Measurements from ENCODE around the gene ACTL10.

ACTL10 gene

GRCh38 chr20:33663161-33664084, 3.3 kb upstream of the ACTL10 start:
- ATAC-seq (replicated peaks): peak; percentile 61 to 71
- Mint-ChIP-seq H3K4me3 (peak overlapping the region; percentile 84 to 89), H3K27me3 (no peaks in the 10 kb centered on the region), H3K36me3 (peaks cover 4 to 6% of the 10 kb centered on the region in 2 donors), H3K9me3 (no peaks in the 10 kb centered on the region), H3K4me1 (peaks cover 28 to 41% of the 10 kb centered on the region in 2 donors), H3K27ac (peak overlapping the region; percentile 81)
- DNase-seq: peak; percentile 77

- Mint-ChIP-seq H3K4me3 (peak overlapping the region; percentile 84 to 89), H3K36me3 (peaks cover under 1 to 2% of the 10 kb centered on the region in 2 donors), H3K27ac (peak overlapping the region; percentile 80), H3K4me1 (peaks cover 28 to 43% of the 10 kb centered on the region in 2 donors), H3K27me3 (no peaks in the 10 kb centered on the region), H3K9me3 (no peaks in the 10 kb centered on the region)
- ATAC-seq (replicated peaks): no peak
- DNase-seq: no peak
Observed at GRCh38 chr20:33664085-33664761, 2.5 kb upstream of the ACTL10 start.

GRCh38 chr20:33664762-33665144, 2.0 kb upstream of the ACTL10 start:
- Mint-ChIP-seq H3K9me3 (no peaks in the 10 kb centered on the region), H3K27me3 (no peaks in the 10 kb centered on the region)

GRCh38 chr20:33667245-33667675, 517 bp downstream of the ACTL10 start:
- ATAC-seq (replicated peaks): peak; percentile 19 to 28
- Mint-ChIP-seq H3K9me3 (no peaks in the 10 kb centered on the region), H3K4me3 (peak overlapping the region; percentile 85 to 86), H3K4me1 (peaks cover 28 to 43% of the 10 kb centered on the region in 2 donors), H3K36me3 (peaks cover 0 to 3% of the 10 kb centered on the region in 2 donors), H3K27ac (peak overlapping the region; percentile 91), H3K27me3 (no peaks in the 10 kb centered on the region)
- peak; percentile 49 for DNase-seq

More at GRCh38 chr20:33664762-33665144, 2.0 kb upstream of the ACTL10 start:
- peak overlapping the region; percentile 84 to 89 for H3K4me3 Mint-ChIP-seq
- DNase-seq (no peak), ATAC-seq (replicated peaks) (no peak)
- H3K27ac Mint-ChIP-seq: peak overlapping the region; percentile 80
- H3K36me3 Mint-ChIP-seq: peaks cover 0 to 1% of the 10 kb centered on the region in 2 donors
- peaks cover 29 to 43% of the 10 kb centered on the region in 2 donors for H3K4me1 Mint-ChIP-seq

GRCh38 chr20:33667676-33668465, 1.1 kb downstream of the ACTL10 start:
- Mint-ChIP-seq H3K27me3 (peaks cover 0 to 3% of the 10 kb centered on the region in 2 donors), H3K27ac (peak overlapping the region; percentile 91)

GRCh38 chr20:33668466-33669155, 1.9 kb downstream of the ACTL10 start:
- no peak overlapping the region for H3K27ac Mint-ChIP-seq
- H3K27me3 Mint-ChIP-seq: peaks cover 0 to 6% of the 10 kb centered on the region in 2 donors
- ATAC-seq (replicated peaks) (no peak), DNase-seq (no peak)
- H3K9me3 Mint-ChIP-seq: no peaks in the 10 kb centered on the region
- peaks cover 0 to 3% of the 10 kb centered on the region in 2 donors for H3K36me3 Mint-ChIP-seq
- H3K4me1 Mint-ChIP-seq: peaks cover 30 to 45% of the 10 kb centered on the region in 2 donors
- peak overlapping the region; percentile 85 to 86 for H3K4me3 Mint-ChIP-seq

More at GRCh38 chr20:33667676-33668465, 1.1 kb downstream of the ACTL10 start:
- H3K4me3 Mint-ChIP-seq: peak overlapping the region; percentile 85 to 86
- ATAC-seq (replicated peaks) (peak; percentile 55 to 56), DNase-seq (peak; percentile 76)
- H3K4me1 Mint-ChIP-seq: peaks cover 26 to 42% of the 10 kb centered on the region in 2 donors
- H3K36me3 Mint-ChIP-seq: peaks cover 0 to 3% of the 10 kb centered on the region in 2 donors
- H3K9me3 Mint-ChIP-seq: no peaks in the 10 kb centered on the region

GRCh38 chr20:33669224-33669623, 2.5 kb downstream of the ACTL10 start:
- ATAC-seq (replicated peaks) (no peak), DNase-seq (no peak)
- H3K27me3 Mint-ChIP-seq: peaks cover 0 to 6% of the 10 kb centered on the region in 2 donors
- no peak overlapping the region for H3K4me3 Mint-ChIP-seq
- H3K27ac Mint-ChIP-seq: no peak overlapping the region
- H3K36me3 Mint-ChIP-seq: peaks cover 0 to 3% of the 10 kb centered on the region in 2 donors
- peaks cover 30 to 42% of the 10 kb centered on the region in 2 donors for H3K4me1 Mint-ChIP-seq
- no peaks in the 10 kb centered on the region for H3K9me3 Mint-ChIP-seq

- H3K9me3 Mint-ChIP-seq: no peaks in the 10 kb centered on the region
- H3K4me3 Mint-ChIP-seq: no peak overlapping the region
- peaks cover 25 to 34% of the 10 kb centered on the region in 2 donors for H3K4me1 Mint-ChIP-seq
- H3K27ac Mint-ChIP-seq: no peak overlapping the region
- H3K27me3 Mint-ChIP-seq: peaks cover 0 to 6% of the 10 kb centered on the region in 2 donors
- DNase-seq: no peak
- peaks cover 0 to 3% of the 10 kb centered on the region in 2 donors for H3K36me3 Mint-ChIP-seq
- ATAC-seq (replicated peaks): no peak
Observed at GRCh38 chr20:33669873-33670640, 3.3 kb downstream of the ACTL10 start.

- H3K27ac Mint-ChIP-seq: no peak overlapping the region
- peaks cover 26 to 30% of the 10 kb centered on the region in 2 donors for H3K4me1 Mint-ChIP-seq
Observed at GRCh38 chr20:33670715-33671499, 4.2 kb downstream of the ACTL10 start.

GRCh38 chr20:33671573-33672288, 5.0 kb downstream of the ACTL10 start:
- Mint-ChIP-seq H3K4me3 (no peak overlapping the region), H3K36me3 (peaks cover 9 to 10% of the 10 kb centered on the region in 2 donors), H3K27ac (no peak overlapping the region), H3K4me1 (peaks cover 22 to 24% of the 10 kb centered on the region in 2 donors), H3K9me3 (no peaks in the 10 kb centered on the region), H3K27me3 (peaks cover 0 to 6% of the 10 kb centered on the region in 2 donors)
- ATAC-seq (replicated peaks) (no peak), DNase-seq (no peak)

More at GRCh38 chr20:33670715-33671499, 4.2 kb downstream of the ACTL10 start:
- DNase-seq (no peak), ATAC-seq (replicated peaks) (no peak)
- peaks cover 0 to 6% of the 10 kb centered on the region in 2 donors for H3K27me3 Mint-ChIP-seq
- no peak overlapping the region for H3K4me3 Mint-ChIP-seq
- no peaks in the 10 kb centered on the region for H3K9me3 Mint-ChIP-seq
- peaks cover 2 to 3% of the 10 kb centered on the region in 2 donors for H3K36me3 Mint-ChIP-seq

GRCh38 chr20:33672426-33673113, 5.8 kb downstream of the ACTL10 start:
- H3K9me3 Mint-ChIP-seq: no peaks in the 10 kb centered on the region
- ATAC-seq (replicated peaks) (no peak), DNase-seq (no peak)
- H3K4me1 Mint-ChIP-seq: peaks cover 20 to 21% of the 10 kb centered on the region in 2 donors
- peaks cover 14 to 16% of the 10 kb centered on the region in 2 donors for H3K36me3 Mint-ChIP-seq
- H3K4me3 Mint-ChIP-seq: peak overlapping the region; percentile 91
- peaks cover 0 to 6% of the 10 kb centered on the region in 2 donors for H3K27me3 Mint-ChIP-seq
- H3K27ac Mint-ChIP-seq: no peak overlapping the region
